Astrocyte of the spinal cord (primary cell): ENCODE measurements around the gene SMAD7.

Experiments used
- DNase-seq: peaks from one replicate; pipeline ENCODE4 v3.0.0; 2011; ENCODE audit warnings: low read depth, low spot score
- H3K4me3 ChIP-seq: 2 replicates; pipeline ENCODE4 v1.5.1; 2011; ENCODE audit warnings: low read depth, mild to moderate bottlenecking, low read length, moderate library complexity
- CTCF ChIP-seq: IDR thresholded peaks from 2 replicates; pipeline ENCODE4 v1.5.1; 2012; ENCODE audit warnings: low read depth, mild to moderate bottlenecking, low read length, inconsistent platforms
- in situ Hi-C: cut with HindIII; loops from 2 replicates; pipeline ENCODE4 v1.10.0; 2017; ENCODE audit warnings: low sequenced_read_pairs

SMAD7 gene

GRCh38 chr18:48968412-48969215, 17.8 kb upstream of the SMAD7 start:
- DNase-seq = no peak
- no peak for TF ChIP-seq CTCF
- in situ Hi-C loops = no loop called here
- no peak overlapping the region for H3K4me3 ChIP-seq

GRCh38 chr18:48967545-48967944, 16.8 kb upstream of the SMAD7 start:
- TF ChIP-seq CTCF = no peak
- DNase-seq = no peak
- in situ Hi-C loops = no loop called here

GRCh38 chr18:48966523-48966922, 15.8 kb upstream of the SMAD7 start:
- TF ChIP-seq CTCF = no peak
- H3K4me3 ChIP-seq = no peak overlapping the region

More at GRCh38 chr18:48967545-48967944, 16.8 kb upstream of the SMAD7 start:
- H3K4me3 ChIP-seq = no peak overlapping the region

GRCh38 chr18:48963586-48964470, 13.1 kb upstream of the SMAD7 start:
- no peak for DNase-seq
- in situ Hi-C loops = no loop called here
- no peak overlapping the region for H3K4me3 ChIP-seq
- no peak for TF ChIP-seq CTCF

More at GRCh38 chr18:48966523-48966922, 15.8 kb upstream of the SMAD7 start:
- in situ Hi-C loops = no loop called here
- DNase-seq = no peak

- no peak overlapping the region for H3K4me3 ChIP-seq
- DNase-seq = no peak
- no peak for TF ChIP-seq CTCF
- in situ Hi-C loops = no loop called here
Measured at GRCh38 chr18:48962994-48963561, 12.3 kb upstream of the SMAD7 start.

- TF ChIP-seq CTCF = no peak
- DNase-seq = no peak
- in situ Hi-C loops = no loop called here
- H3K4me3 ChIP-seq = no peak overlapping the region
Measured at GRCh38 chr18:48962252-48962993, 11.7 kb upstream of the SMAD7 start.
